ENCODE measurements around the gene KLHL8.
A peak's percentile ranks its signal among the peaks of the same experiment; 100 is the strongest.
"Not testable (repeated sequence)": the region's sequence is repeated elsewhere in the genome, so short reads cannot be mapped to it uniquely, and the experiment has no call there.

KLHL8 gene

DNA sequence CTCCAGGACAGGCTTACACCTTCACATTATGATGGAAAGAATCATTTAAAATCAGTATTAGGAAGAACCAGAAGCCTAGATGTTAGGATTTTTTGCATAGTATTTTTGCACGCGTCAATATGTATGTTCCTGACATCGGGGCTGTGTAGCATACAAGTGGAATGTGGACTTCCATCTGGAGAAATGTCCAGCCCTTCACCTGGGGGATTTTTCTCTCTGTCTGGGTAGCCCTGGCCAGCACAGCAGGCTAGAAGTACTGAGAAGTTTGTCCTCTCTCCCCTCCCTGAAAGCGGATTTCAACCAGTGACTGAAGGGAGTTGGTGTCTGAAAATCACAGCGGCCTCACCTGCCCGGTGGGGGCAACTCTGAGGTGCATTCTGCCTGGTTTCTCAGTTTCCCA lies 10.4 kb upstream of the KLHL8 start:
- H3K4me3 ChIP-seq (ENCODE audit: low read length) = no peak overlapping the region
- DNase-seq (ENCODE audit: low read depth, low spot score) = no peak

DNA sequence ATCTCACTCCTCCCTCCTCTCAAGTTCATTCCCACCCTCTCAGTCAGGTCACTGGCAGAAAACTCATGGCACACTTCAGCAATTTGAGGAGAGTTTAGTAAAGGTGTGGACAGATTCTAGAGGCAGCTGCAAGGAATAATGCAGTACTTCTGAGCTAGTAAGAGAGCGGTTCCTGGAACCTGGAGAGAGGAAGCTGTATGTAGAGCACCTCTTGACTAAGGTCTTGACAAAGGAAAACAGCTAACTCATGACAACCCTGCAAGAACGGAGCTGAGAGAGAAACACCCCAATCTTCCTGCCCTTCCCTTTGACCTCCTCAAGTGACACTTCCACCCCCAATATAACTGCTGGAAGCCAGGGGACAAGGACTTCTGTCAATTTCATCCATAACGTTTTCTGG lies 9.6 kb upstream of the KLHL8 start:
- DNase-seq (ENCODE audit: low read depth, low spot score) = no peak
- no peak overlapping the region for H3K4me3 ChIP-seq (ENCODE audit: low read length)

DNA sequence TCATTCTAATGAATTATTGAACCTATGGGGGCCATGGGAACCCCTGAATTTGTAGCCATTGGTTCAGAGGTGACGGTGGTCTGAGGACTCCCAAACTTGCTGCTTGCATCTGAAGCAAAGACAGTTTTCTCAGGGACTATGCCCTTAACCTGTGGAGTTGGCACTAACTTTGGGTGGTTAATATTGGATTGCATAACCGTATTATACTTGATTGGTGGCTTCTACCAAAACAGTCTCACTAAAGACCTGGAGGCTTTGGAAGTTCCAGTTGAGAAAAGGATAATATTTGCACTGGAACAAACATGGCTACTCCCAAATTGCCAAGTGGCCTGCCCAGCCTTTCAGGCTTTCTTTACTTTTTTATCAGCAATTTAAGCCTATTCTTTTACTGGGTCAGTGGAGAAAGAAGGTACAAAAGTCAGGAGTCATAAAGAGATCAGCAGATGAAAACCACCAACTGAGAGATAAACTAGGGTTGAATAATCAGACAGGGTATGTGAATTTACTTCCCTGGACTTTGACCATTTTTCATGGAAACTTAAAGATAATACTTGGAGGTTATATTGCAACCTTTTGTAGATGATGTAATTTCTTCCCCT lies 7.9 kb upstream of the KLHL8 start:
- no peak for DNase-seq (ENCODE audit: low read depth, low spot score)
- no peak overlapping the region for H3K4me3 ChIP-seq (ENCODE audit: low read length)

DNA sequence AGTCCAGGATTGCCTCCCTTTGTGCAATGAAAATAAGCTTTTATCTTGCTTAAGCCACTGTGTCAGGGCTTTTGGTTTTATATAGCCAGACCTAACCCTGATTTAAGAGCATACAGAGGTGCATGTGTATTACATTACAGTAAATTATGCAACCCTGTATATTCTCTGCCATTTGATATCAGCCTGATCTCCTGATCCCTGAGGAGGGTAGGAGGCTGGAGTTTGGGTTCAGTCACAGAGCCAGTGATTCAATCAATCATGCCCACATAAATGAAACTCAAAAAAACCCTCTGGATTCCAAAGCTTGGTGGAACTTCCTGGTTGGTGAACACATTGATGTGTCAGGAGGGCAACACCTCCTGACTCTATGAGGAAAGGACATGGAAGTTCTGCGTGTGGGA lies 7.3 kb upstream of the KLHL8 start:
- no peak for DNase-seq (ENCODE audit: low read depth, low spot score)
- no peak overlapping the region for H3K4me3 ChIP-seq (ENCODE audit: low read length)

DNA sequence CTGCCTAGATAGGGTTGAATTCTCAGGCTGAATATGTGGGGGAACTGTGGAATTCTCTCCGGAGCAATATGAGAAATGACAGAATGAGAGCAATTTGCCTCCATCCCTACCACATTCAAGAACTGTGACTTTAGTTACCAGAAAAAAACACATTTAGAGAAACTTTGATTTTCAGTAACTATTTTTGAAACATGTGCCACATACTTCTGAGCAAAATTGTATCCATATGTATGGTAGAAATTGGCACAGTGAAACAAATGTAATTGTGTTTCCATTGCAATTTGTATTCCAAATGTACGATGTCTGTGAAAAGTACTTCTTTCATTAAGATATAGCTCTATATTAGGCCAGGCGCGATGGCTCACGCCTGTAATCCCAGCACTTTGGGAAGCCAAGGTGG lies 5.5 kb upstream of the KLHL8 start:
- no peak overlapping the region for H3K4me3 ChIP-seq (ENCODE audit: low read length)
- DNase-seq (ENCODE audit: low read depth, low spot score) = no peak

DNA sequence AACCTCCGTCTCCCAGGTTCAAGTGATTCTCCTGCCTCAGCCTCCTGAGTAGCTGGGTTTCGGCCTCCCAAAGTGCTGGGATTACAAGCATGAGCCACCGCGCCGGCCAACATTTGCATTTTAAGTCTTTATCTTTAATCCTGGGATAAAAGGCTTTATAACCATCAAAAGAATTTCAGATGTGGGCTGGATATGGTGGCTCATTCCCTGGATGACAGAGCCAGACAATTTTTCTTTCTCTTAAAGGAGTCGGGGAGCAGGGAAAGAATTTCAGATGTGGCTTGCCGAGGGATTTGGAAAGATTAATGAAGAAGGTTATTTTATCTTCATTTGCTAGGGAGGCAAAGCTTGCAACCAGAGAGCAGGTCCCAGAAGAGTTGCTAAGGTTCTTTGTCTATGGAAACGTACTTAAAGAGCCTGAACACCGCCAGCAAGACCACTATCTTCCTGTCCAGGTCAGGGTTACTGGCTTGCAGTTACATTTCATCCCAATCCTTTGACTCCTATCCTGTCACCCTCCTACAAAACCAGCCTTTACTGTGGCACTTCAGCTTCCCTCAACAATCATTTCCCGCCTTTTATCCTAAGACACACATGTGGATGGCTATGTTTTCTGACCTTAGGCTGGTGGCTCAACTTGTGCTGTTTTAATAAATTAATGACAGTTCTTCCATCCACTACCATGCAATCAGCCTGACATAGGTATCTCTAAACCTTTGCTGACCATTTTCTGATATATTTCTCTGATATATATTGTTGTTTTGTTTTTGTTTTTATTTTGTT lies 3.9 kb upstream of the KLHL8 start:
- no peak for DNase-seq (ENCODE audit: low read depth, low spot score)
- H3K4me3 ChIP-seq (ENCODE audit: low read length) = no peak overlapping the region

DNA sequence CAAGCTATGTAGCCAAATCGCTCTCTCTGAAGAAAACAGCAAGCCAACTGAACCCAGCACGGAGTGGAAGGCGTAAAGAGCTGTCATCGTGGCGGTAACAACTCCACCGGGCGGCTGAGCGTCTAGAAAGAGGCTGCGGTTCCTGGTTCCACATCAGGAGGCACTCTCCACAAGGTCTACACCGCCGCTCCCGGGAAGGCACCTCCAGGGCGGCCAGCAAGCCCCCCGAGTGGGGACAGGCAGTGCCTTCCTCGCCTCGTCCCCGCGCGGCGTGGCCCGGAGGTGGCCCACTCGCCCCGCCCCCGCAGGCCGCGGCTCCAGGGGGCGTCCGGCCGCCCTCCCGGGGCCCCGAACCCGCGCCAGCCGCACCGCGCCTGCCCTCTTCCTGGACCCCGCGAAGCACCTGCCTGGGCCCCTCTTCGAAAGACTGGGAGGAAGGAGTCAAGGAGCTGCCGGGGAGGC lies 755 bp downstream of the KLHL8 start:
- DNase-seq (ENCODE audit: low read depth, low spot score) = no peak
- H3K4me3 ChIP-seq (ENCODE audit: low read length) = peak overlapping the region; percentile 78

DNA sequence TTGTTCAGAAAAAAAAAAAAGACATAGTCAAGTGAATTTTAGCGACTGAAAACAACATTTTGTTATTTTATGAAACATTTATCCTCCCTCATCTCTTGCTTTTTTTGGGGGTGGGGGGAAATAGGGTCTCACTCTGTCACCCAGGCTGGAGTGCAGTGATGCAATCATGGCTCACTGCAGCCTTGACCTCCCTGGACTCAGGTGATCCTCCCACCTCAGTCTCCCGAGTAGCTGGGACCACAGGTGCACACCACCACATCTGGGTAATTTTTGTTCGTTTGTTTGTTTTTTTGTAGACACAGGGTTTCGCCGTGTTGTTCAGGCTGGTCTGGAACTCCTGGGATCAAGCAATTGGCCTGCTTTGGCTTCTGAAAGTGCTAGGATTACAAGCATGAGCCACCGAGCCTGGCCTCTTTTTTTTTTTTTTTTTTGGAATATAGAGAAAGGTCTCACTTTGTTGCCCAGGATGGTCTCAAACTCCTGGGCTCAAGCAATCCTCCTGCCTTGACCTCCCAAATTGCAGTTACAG lies 3.1 kb downstream of the KLHL8 start:
- DNase-seq (ENCODE audit: low read depth, low spot score); H3K4me3 ChIP-seq (ENCODE audit: low read length): not testable (repeated sequence)

DNA sequence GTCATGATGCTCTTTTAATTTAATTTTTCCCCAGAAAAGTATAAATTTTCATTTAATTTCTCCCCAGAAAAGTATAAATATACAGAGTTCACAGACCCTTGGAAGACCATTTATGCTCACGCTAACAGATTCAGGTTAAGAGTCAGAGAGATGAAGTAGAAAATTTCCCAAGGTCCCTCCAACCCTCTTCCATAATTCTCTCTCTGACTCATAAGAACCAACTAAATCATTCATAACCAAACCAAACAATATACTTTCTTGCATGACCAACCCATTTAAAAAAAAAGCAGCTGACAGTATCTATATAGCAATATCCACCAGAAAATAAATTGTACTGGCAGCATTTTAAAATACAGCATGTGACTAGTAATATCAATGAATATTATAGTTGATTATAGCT lies 3.9 kb downstream of the KLHL8 start:
- no peak overlapping the region for H3K4me3 ChIP-seq (ENCODE audit: low read length)
- DNase-seq (ENCODE audit: low read depth, low spot score) = no peak

DNA sequence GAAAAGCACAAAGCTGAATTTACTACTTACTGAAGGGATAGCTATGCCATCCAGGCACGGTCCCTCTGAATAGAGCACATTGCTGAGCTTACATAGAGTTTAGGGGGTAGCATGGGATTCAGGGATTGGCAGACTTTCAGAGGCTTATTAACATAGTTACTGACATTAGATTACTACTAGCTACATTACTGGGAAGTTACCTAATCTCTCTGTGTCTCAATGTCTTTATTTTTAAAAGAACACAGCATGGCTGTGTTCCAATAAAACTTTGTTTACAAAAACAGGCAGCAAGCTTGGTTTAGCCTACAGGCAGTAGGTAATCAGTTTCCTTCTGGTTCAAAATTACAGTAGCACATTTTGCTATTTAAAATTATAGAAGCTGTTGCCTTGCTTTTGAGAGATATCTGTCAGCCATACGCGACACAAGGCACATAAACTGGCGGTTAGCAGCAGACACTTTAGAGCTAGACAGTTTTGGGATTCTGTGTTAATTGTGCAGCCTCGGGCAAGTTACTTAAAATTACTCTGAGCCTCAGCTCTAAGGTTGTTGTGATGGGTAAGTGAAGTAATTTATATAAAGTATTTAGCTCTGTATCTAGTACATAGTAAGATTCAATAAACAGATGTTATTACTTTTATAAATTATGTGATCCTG lies 6.9 kb downstream of the KLHL8 start:
- no peak overlapping the region for H3K4me3 ChIP-seq (ENCODE audit: low read length)
- DNase-seq (ENCODE audit: low read depth, low spot score) = no peak

DNA sequence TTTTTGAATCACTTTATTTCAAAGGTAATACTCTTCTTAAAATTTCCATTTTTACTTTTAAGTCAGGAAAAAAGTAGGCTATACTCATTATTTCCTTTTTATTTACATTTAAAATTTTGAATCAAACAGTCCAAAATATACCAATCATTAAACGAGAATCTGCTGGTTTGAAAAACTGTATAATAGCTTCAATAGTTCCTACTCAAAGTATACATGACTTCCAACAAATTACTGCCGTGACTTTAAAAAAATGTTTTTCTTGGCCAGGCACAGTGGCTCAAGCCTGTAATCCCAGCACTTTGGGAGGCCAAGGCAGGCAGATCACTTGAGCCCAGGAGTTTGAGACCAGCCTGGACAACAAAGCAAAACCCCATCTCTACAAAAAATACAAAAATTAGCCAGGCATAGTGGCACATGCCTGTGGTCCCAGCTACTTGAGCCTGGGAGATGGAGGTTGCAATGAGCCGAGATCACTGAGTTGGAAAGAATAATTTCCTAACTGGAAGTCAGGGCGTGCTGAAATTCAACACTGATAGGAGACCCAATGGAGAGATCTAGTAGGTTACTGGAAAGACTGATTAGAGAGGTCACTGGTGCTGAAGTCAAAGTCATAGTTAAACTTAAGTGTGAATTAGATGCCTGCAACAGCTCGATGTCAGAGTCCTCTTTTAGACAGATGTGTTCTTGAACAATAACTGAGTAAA lies 9.0 kb downstream of the KLHL8 start:
- DNase-seq (ENCODE audit: low read depth, low spot score) = no peak

DNA sequence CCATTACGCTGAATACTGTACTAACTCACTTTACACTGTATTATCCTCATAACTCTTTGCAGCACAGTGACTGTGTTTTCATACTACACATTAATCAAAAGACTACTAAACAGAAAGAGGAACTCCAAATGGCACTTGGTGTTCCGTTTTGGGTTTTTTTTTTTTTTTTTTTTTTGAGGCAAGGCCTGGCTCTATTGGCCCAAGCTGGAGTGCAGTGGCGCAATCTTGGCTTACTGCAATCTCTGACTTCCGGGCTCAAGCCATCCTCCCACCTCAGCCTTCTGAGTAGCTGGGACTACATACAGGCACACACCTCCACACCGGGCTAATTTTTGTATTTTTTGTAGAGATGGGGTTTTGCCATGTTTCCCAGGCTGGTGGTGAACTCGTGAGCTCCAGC lies 10.7 kb downstream of the KLHL8 start:
- H3K4me3 ChIP-seq (ENCODE audit: low read length) = no peak overlapping the region
- no peak for DNase-seq (ENCODE audit: low read depth, low spot score)

More for the DNA sequence above, 9.0 kb downstream of the KLHL8 start:
- no peak overlapping the region for H3K4me3 ChIP-seq (ENCODE audit: low read length)

DNA sequence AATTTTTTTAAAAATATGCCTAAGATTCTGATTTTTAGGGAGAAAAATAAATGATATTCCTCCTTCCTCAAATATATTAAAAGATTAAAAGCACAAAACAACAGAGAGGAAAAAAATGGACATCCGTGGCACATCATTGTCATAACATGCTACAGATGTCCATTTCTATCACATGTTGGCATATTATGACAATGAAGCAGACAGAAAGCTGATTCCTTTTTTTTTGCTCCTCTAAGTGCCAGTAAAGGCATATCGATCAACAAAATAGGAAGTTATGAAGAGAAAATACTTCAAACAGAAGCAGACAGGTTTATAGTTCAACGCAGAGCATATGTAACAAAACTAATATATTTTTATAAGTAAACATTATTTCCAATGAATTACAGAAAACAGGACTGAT lies 11.2 kb downstream of the KLHL8 start:
- H3K4me3 ChIP-seq (ENCODE audit: low read length) = no peak overlapping the region
- DNase-seq (ENCODE audit: low read depth, low spot score) = no peak

DNA sequence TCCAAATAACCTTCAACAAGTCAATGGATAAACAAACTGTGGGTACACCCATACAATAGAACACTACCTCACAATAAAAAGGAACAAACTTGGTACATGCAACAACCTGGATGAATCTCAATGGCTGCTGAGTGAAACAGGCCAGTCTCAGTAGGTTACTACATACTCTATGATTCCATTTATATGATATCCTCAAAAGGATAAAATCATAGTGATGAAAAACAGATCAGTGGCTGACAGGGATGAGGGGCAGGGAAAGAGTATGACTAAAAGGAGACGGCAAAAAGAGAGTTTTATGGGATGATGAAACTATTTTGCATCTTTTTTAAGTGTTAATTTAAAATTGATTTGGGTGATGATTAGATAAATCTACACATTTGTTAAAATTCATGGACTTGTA lies 15.9 kb downstream of the KLHL8 start:
- no peak for DNase-seq (ENCODE audit: low read depth, low spot score)
- H3K4me3 ChIP-seq (ENCODE audit: low read length) = no peak overlapping the region

DNA sequence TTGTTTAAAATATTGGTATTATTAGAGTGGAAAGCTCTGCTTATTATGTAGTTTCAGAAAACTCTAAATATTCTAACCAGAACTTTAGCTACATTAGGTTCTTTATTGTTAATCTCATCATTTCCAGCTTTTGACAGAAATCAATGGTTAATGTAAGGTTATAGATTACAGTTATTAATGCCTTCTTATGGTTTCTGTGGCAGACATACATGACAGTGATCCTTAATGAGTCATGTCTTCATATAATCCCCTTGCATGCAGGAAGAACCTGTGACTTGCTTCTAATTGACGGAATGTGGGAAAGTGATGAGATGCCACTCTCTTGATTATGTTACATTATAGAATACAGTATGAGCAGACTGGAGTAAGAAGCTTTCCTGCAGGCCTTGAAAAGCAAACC lies 23.5 kb downstream of the KLHL8 start:
- no peak for DNase-seq (ENCODE audit: low read depth, low spot score)

DNA sequence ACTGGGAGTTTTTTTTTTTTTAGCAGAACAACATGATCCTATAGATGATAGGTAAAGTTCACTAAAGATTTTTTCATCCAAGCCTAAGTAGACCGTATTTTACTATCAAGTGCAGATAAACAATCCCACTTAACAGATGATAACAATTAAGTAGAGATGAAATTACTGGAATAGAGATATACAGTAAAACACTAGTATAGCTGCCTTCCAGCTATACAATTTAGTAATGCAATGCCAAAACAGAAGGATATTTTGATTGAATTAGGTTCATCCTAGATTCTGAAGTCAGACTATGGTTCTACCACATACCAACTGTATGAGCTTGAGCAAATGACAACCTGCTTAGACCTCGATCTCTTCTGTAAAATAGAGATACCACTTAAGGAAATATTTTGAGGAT lies 24.3 kb downstream of the KLHL8 start:
- no peak overlapping the region for H3K4me3 ChIP-seq (ENCODE audit: low read length)
- no peak for DNase-seq (ENCODE audit: low read depth, low spot score)

More for the DNA sequence above, 23.5 kb downstream of the KLHL8 start:
- H3K4me3 ChIP-seq (ENCODE audit: low read length) = no peak overlapping the region

DNA sequence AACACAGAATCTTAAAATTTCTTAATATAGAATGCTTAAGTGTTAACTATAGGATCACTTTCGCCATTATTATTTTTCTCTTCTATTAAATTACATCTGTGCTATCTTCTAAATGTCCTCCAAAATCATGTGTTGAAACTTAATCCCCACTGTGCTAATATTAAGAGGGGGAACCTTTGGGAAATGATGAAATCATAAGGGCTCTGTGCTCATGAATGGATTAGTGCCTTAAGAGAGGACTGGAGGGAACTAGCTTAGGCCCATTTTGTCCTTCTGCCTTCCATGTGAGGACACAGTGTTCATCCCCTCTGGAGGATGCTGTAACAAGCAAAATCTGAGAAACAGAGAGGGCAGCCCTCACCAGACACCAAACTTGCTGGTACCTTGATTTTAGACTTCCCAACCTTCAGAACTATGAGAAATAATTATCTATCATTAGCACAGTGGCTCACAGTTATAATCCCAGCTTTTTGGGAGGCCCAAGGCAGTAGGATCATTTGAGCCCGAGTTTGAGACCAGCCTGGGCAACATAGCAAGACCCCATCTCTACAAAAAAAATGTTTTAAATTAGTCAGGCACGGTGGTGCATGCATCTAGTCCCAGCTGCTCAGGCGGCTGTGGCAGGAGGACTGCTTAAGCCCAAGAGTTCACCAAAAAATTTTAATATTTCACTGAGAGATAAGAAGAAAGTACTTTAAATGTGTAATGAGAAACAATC lies 26.3 kb downstream of the KLHL8 start:
- no peak for DNase-seq (ENCODE audit: low read depth, low spot score)
- H3K4me3 ChIP-seq (ENCODE audit: low read length) = no peak overlapping the region

DNA sequence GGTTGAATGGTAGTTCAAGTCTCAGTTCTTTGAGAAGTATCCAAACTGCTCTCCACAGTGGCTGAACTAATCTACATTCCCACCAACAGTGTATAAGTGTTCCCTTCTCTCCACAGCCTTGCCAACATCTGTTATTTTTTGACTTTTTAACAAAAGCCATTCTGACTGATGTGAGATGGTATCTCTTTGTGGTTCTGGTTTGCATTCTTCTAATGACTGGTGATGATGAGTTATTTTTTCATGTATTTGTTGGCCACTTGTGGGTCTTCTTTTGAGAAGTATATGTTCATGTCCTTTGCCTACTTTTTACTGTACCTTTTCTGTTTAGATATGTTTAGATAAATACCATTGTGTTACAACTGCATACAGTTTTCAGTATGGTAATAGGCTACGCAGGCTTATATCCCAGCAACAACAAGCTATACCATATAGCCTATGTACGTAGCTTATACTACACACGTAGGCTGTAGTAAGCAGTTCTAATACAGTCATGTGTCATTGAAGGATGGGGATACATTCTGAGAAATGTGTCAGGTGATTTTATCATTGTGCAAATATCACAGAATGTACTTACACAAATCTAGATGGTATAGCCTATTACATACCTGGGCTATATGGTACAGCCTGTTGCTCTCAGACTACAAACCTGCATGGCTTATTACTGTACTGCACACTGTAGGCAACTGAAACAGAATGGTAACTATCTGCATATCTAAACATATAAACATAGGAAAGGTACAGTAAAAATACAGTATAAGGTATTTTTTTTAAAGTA lies 28.1 kb downstream of the KLHL8 start:
- no peak overlapping the region for H3K4me3 ChIP-seq (ENCODE audit: low read length)
- DNase-seq (ENCODE audit: low read depth, low spot score) = no peak

Data from Jurkat, Clone E6-1 (cell line).